Endothelial cell of umbilical vein (primary cell): ENCODE measurements around the gene CBLC. TPM values are rescaled to one million over a fixed set of nuclear protein-coding genes. Genes with fewer than 3 reads are reported as not detected.

Experiments
- BruUV-seq: library from RNA; stranded (reverse); fragments of 400-500 nt; replicated peaks from 2 replicates; lab custom pipeline; 2021; lab: Mats Ljungman, UMichigan
- CTCF ChIA-PET: fragments of 300-600, 350-600 bp; sonication (Branson Sonifier 250); formaldehyde crosslinking; loops from one replicate; lab custom pipeline; 2021; ENCODE audit warnings: antibody characterized with exemption, inconsistent platforms; lab: Charles Lee
- POLR2A ChIA-PET: fragments of 300-600, 350-600 bp; sonication (Branson Sonifier 250); formaldehyde crosslinking; loops from one replicate; lab custom pipeline; 2021; ENCODE audit warnings: antibody characterized with exemption, inconsistent platforms; lab: Charles Lee
- DNase-seq: peaks from one replicate; pipeline ENCODE4 v3.0.0-alpha.2; 2011; ENCODE audit warnings: low read depth, low spot score
- FAIRE-seq: peaks from 2 replicates; lab custom pipeline; 2011; peaks lifted over from hg19 to GRCh38; lab: Jason Lieb, UNC
- H2AFZ ChIP-seq: 2 replicates; pipeline ENCODE4 v1.6.0; 2012; ENCODE audit warnings: low read depth, low read length, control low read depth, inconsistent platforms
- H3K27ac ChIP-seq: 2 replicates; pipeline ENCODE4 v1.5.1; 2011; ENCODE audit warnings: low read depth, mild to moderate bottlenecking, control low read depth, low read length, moderate library complexity; ENCODE audit not compliant: insufficient read depth
- H3K27me3 ChIP-seq, 2 experiments: 2 replicates each; pipeline versions ENCODE4 v1.6.0 to v1.6.1; 2011; ENCODE audit warnings: low read length in 2 of 2, mixed read lengths in 1 of 2; ENCODE audit not compliant: control insufficient read depth in 2 of 2, insufficient read depth in 2 of 2
- H3K36me3 ChIP-seq, 2 experiments: 2 replicates in 1 of 2; 3 replicates in 1 of 2; pipeline ENCODE4 v1.5.1; 2011; ENCODE audit warnings: low read length in 2 of 2, mild to moderate bottlenecking in 1 of 2, moderate library complexity in 1 of 2; ENCODE audit not compliant: control insufficient read depth in 2 of 2, insufficient read depth in 2 of 2; ENCODE audit errors: extremely low read depth in 1 of 2
- H3K4me1 ChIP-seq: 3 replicates; pipeline ENCODE4 v1.5.1; 2011; ENCODE audit warnings: mild to moderate bottlenecking, low read length; ENCODE audit not compliant: control insufficient read depth, insufficient read depth; ENCODE audit errors: extremely low read depth
- H3K4me2 ChIP-seq: 2 replicates; pipeline ENCODE4 v1.6.1; 2011; ENCODE audit warnings: low read length, control low read depth, mixed read lengths; ENCODE audit not compliant: insufficient read depth
- H3K4me3 ChIP-seq, 3 experiments: fragments of 200-600 bp in 1 of 3; sonication (generic), shearing (Covaris generic) in 1 of 3; replicated peaks in 1 of 3; 2 replicates each; pipeline ENCODE4 v1.5.1; 2011 to 2016; ENCODE audit warnings: control low read depth in 3 of 3, low read length in 3 of 3, mild to moderate bottlenecking in 2 of 3, inconsistent platforms in 1 of 3, low read depth in 1 of 3, moderate library complexity in 1 of 3; ENCODE audit not compliant: insufficient read depth in 1 of 3
- H3K79me2 ChIP-seq: 2 replicates; pipeline ENCODE4 v1.6.0; 2012; ENCODE audit warnings: low read length, inconsistent platforms; ENCODE audit not compliant: control insufficient read depth, insufficient read depth
- H3K9ac ChIP-seq: replicated peaks from 2 replicates; pipeline ENCODE3; 2011; ENCODE audit warnings: low read length, control low read depth; ENCODE audit not compliant: insufficient read depth; ENCODE audit errors: extremely low read depth
- H3K9me1 ChIP-seq: replicated peaks from 3 replicates; pipeline ENCODE4 v1.6.0; 2011; ENCODE audit warnings: mild to moderate bottlenecking, low read length; ENCODE audit not compliant: control insufficient read depth, insufficient read depth; ENCODE audit errors: extremely low read depth
- H3K9me3 ChIP-seq: replicated peaks from 2 replicates; pipeline ENCODE4 v1.5.1; 2012; ENCODE audit warnings: low read length, inconsistent platforms; ENCODE audit not compliant: control insufficient read depth, insufficient read depth
- H4K20me1 ChIP-seq: replicated peaks from 2 replicates; pipeline ENCODE3; 2011; ENCODE audit warnings: mild to moderate bottlenecking, low read length; ENCODE audit not compliant: control insufficient read depth, insufficient read depth; ENCODE audit errors: extremely low read depth
- EZH2 ChIP-seq: IDR thresholded peaks from 2 replicates; pipeline ENCODE4 v1.6.1; 2012; ENCODE audit warnings: borderline replicate concordance, low read depth, mild to moderate bottlenecking, moderate library complexity, low read length, inconsistent platforms; ENCODE audit not compliant: severe bottlenecking
- FOS ChIP-seq: IDR thresholded peaks from 2 replicates; pipeline ENCODE4 v1.6.1; 2011; ENCODE audit warnings: mild to moderate bottlenecking, low read length, moderate library complexity, borderline replicate concordance; ENCODE audit not compliant: insufficient read depth
- GATA2 ChIP-seq: IDR thresholded peaks from 2 replicates; pipeline ENCODE4 v1.7.0; 2011; ENCODE audit warnings: low read depth, mild to moderate bottlenecking, moderate library complexity, mixed read lengths, low read length; ENCODE audit not compliant: insufficient read length, insufficient read depth
- JUN ChIP-seq: IDR thresholded peaks from 2 replicates; pipeline ENCODE4 v1.6.1; 2011; ENCODE audit warnings: borderline replicate concordance, low read depth; ENCODE audit not compliant: insufficient read length, insufficient read depth
- MAX ChIP-seq: IDR thresholded peaks from 2 replicates; pipeline ENCODE4 v1.6.1; 2011; ENCODE audit not compliant: insufficient read depth, insufficient read length
- MYC ChIP-seq: IDR thresholded peaks from one replicate; pipeline ENCODE4 v1.6.1; 2011; ENCODE audit warnings: mild to moderate bottlenecking, low read depth, low read length
- POLR2A ChIP-seq: IDR thresholded peaks from 2 replicates; pipeline ENCODE4 v1.6.1; 2012; ENCODE audit warnings: low read depth, mild to moderate bottlenecking, control low read depth, low read length
- POLR2AphosphoS5 ChIP-seq: IDR thresholded peaks from 2 replicates; pipeline ENCODE4 v1.6.1; 2012; ENCODE audit warnings: low read depth, mild to moderate bottlenecking, control low read depth, low read length, moderate library complexity; ENCODE audit not compliant: insufficient read depth
- dilution Hi-C: fragments of 300-500 bp; cut with MboI; formaldehyde crosslinking; loops from one replicate; pipeline ENCODE4 v1.15.0; 2019; ENCODE audit warnings: low sequenced_read_pairs; ENCODE audit not compliant: extremely low pct_ligation_motif_present
- intact Hi-C: fragments of 100-400 bp; cut with micrococcal nuclease; formaldehyde crosslinking; loops from one replicate; pipeline ENCODE4 v1.10.0; 2022
- polyA plus RNA-seq, 4 experiments: library from polyadenylated mRNA; depleted of rRNA in 3 of 4; stranded (reverse) in 3 of 4; unstranded in 1 of 4; fragments of >200 nt; gene quantifications; 2 replicates each; pipeline versions ENCODE4 v1.2.1 to v1.2.3, GENCODE V29; 2011 to 2012; ENCODE audit warnings: missing spikeins in 1 of 4
- total RNA-seq: library from RNA; stranded (reverse); gene quantifications from 2 replicates; pipeline ENCODE4 v1.2.3, GENCODE V29; 2021
- TF ChIP-seq, protein P1 (sequence below), 2 donors: IDR thresholded peaks; 1 replicate in 1 of 2; 2 replicates in 1 of 2; pipeline ENCODE4 v1.5.1; 2011; ENCODE audit warnings: low read length in 2 of 2, mild to moderate bottlenecking in 2 of 2, moderate library complexity in 2 of 2, control low read depth in 1 of 2, inconsistent platforms in 1 of 2, low read depth in 1 of 2; ENCODE audit not compliant: insufficient read depth in 1 of 2; ENCODE audit errors: extremely low read depth in 1 of 2

Gene CBLC
- total and polyA plus RNA-seq, 2 donors (not counting 3 experiments of a cell fraction or from before 2014, with no cell fraction given) = 0.04 TPM; not detected in 1

DNA sequence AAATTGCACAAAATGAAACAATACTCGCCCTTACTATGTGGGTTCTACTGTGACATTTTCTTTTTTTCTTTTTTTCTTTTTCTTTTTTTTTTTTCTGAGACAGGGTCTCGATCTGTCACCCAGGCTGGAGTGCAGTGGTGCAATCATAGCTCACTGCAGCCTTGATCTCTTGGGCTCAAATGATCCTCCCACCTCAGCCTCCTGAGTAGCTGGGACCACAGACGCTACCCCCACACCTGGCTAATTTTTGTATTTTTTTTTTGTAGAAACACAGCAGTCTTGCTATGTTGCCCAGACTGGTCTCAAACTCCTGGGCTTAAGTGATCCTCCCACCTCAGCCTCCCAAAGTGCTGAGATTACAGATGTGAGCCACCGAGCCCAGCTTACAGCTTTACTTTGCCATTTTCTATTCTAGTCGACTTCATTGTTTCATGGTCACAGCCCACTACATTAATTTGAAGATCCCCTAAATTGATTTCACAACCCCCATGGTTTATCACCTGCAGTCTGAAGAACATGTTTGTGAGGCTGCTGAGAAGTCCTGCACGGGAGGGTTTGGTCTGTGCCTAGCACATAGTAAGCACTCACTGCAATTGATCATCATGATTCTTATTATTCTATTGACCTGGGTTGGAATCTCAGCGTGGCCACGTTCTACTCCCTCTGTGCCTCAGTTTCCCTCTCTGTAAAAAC lies 25.4 kb upstream of the CBLC start:
- H3K9me1 ChIP-seq = no peaks in the 10 kb centered on the region
- TF ChIP-seq JUN (no peak), EZH2 (no peak), MAX (no peak), GATA2 (no peak), POLR2A (no peak), MYC (no peak), FOS (no peak), POLR2AphosphoS5 (no peak)
- TF ChIP-seq, protein P1, sequence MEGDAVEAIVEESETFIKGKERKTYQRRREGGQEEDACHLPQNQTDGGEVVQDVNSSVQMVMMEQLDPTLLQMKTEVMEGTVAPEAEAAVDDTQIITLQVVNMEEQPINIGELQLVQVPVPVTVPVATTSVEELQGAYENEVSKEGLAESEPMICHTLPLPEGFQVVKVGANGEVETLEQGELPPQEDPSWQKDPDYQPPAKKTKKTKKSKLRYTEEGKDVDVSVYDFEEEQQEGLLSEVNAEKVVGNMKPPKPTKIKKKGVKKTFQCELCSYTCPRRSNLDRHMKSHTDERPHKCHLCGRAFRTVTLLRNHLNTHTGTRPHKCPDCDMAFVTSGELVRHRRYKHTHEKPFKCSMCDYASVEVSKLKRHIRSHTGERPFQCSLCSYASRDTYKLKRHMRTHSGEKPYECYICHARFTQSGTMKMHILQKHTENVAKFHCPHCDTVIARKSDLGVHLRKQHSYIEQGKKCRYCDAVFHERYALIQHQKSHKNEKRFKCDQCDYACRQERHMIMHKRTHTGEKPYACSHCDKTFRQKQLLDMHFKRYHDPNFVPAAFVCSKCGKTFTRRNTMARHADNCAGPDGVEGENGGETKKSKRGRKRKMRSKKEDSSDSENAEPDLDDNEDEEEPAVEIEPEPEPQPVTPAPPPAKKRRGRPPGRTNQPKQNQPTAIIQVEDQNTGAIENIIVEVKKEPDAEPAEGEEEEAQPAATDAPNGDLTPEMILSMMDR (IDR thresholded peaks at IDR 0.05; ENCODE audit: extremely low read depth in 1 of 2, insufficient read depth in 1 of 2, low read depth in 1 of 2, low read length in 2 of 2) = no peak
- H3K9ac ChIP-seq = no peak overlapping the region
- DNase-seq = no peak
- H3K4me3 ChIP-seq = no peak overlapping the region
- H4K20me1 ChIP-seq = no peaks in the 10 kb centered on the region
- ChIA-PET CTCF (interaction anchor here (1.0 to 4.9 kb wide), 5 partner anchors 13 to 182 kb away, joined by 3 to 71 read pairs (median 7); no protein-coding TSS in a partner anchor), POLR2A (interaction anchor here (0.9 kb wide), 1 partner anchor 28 kb away, joined by 3 read pairs; no protein-coding TSS in a partner anchor)
- H3K4me1 ChIP-seq = peaks cover 39% of the 10 kb centered on the region
- H3K79me2 ChIP-seq = peaks cover 26% of the 10 kb centered on the region
- H3K27me3 ChIP-seq = no peaks in the 10 kb centered on the region
- peak overlapping the region; percentile 86 for H3K27ac ChIP-seq
- H3K4me2 ChIP-seq = no peak overlapping the region
- BruUV-seq = no TSS peak
- H3K9me3 ChIP-seq = no peaks in the 10 kb centered on the region
- peaks cover 0 to 12% of the 10 kb centered on the region in 2 experiments for H3K36me3 ChIP-seq
- intact Hi-C loops = loop anchor here (2.0 kb wide), 1 partner anchor 33 kb away; no protein-coding TSS in a partner anchor
- FAIRE-seq = no peak
- dilution Hi-C loops = no loop called here
- H2AFZ ChIP-seq = no peak overlapping the region
